ENCODE measurements around the gene ABLIM2. TPM values are rescaled to one million over a fixed set of nuclear protein-coding genes. Genes with fewer than 3 reads are reported as not detected.

ABLIM2 gene
- polyA plus RNA-seq, 1 donor from 2014 or later = 14.9 TPM

GRCh38 chr4:8092282-8092681 is 66.3 kb downstream of the ABLIM2 start:
- Histone ChIP-seq H3K9me2 (ENCODE audit: insufficient read depth, low read length) (no peaks in the 10 kb centered on the region), H3K4me3 (ENCODE audit: low read length) (no peak overlapping the region), H3F3A (ENCODE audit: insufficient read depth, low read length, poor library complexity, severe bottlenecking) (no peaks in the 10 kb centered on the region), H3K27me3 (ENCODE audit: insufficient read depth, low read depth, low read length) (no peaks in the 10 kb centered on the region), H3K9me3 (ENCODE audit: low read length) (peaks cover 4% of the 10 kb centered on the region), H3K27ac (ENCODE audit: low read length) (no peak overlapping the region), H3K36me3 (ENCODE audit: insufficient read depth, low read length) (no peaks in the 10 kb centered on the region), H4K20me1 (ENCODE audit: insufficient read depth) (no peaks in the 10 kb centered on the region), H3K9ac (ENCODE audit: low read length) (no peak overlapping the region), H3K79me2 (replicated peaks; ENCODE audit: insufficient read depth, low read length) (no peaks in the 10 kb centered on the region), H3K4me2 (ENCODE audit: low read length) (no peak overlapping the region), H2AFZ (ENCODE audit: low read depth, low read length) (no peak overlapping the region)
- TF ChIP-seq, protein P1, sequence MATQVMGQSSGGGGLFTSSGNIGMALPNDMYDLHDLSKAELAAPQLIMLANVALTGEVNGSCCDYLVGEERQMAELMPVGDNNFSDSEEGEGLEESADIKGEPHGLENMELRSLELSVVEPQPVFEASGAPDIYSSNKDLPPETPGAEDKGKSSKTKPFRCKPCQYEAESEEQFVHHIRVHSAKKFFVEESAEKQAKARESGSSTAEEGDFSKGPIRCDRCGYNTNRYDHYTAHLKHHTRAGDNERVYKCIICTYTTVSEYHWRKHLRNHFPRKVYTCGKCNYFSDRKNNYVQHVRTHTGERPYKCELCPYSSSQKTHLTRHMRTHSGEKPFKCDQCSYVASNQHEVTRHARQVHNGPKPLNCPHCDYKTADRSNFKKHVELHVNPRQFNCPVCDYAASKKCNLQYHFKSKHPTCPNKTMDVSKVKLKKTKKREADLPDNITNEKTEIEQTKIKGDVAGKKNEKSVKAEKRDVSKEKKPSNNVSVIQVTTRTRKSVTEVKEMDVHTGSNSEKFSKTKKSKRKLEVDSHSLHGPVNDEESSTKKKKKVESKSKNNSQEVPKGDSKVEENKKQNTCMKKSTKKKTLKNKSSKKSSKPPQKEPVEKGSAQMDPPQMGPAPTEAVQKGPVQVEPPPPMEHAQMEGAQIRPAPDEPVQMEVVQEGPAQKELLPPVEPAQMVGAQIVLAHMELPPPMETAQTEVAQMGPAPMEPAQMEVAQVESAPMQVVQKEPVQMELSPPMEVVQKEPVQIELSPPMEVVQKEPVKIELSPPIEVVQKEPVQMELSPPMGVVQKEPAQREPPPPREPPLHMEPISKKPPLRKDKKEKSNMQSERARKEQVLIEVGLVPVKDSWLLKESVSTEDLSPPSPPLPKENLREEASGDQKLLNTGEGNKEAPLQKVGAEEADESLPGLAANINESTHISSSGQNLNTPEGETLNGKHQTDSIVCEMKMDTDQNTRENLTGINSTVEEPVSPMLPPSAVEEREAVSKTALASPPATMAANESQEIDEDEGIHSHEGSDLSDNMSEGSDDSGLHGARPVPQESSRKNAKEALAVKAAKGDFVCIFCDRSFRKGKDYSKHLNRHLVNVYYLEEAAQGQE (IDR thresholded peaks at IDR 0.05; ENCODE audit: borderline replicate concordance) = no peak
- no peak for TF ChIP-seq MXI1 (conservative IDR thresholded peaks at IDR 0.05; ENCODE audit: poor library complexity, severe bottlenecking)
- TF ChIP-seq, protein P2, sequence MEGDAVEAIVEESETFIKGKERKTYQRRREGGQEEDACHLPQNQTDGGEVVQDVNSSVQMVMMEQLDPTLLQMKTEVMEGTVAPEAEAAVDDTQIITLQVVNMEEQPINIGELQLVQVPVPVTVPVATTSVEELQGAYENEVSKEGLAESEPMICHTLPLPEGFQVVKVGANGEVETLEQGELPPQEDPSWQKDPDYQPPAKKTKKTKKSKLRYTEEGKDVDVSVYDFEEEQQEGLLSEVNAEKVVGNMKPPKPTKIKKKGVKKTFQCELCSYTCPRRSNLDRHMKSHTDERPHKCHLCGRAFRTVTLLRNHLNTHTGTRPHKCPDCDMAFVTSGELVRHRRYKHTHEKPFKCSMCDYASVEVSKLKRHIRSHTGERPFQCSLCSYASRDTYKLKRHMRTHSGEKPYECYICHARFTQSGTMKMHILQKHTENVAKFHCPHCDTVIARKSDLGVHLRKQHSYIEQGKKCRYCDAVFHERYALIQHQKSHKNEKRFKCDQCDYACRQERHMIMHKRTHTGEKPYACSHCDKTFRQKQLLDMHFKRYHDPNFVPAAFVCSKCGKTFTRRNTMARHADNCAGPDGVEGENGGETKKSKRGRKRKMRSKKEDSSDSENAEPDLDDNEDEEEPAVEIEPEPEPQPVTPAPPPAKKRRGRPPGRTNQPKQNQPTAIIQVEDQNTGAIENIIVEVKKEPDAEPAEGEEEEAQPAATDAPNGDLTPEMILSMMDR (IDR thresholded peaks at IDR 0.05; ENCODE audit: poor library complexity, severe bottlenecking) = no peak
- no peak for TF ChIP-seq SMC3 (conservative IDR thresholded peaks at IDR 0.05; ENCODE audit: poor library complexity)
- no peak for TF ChIP-seq POLR2AphosphoS5 (IDR thresholded peaks at IDR 0.05)
- no peak for TF ChIP-seq TAF1 (IDR thresholded peaks at IDR 0.05; ENCODE audit: low read depth)
- TF ChIP-seq EP300 (conservative IDR thresholded peaks at IDR 0.05; ENCODE audit: poor library complexity, severe bottlenecking) = no peak
- TF ChIP-seq RAD21 (conservative IDR thresholded peaks at IDR 0.05) = no peak
- TF ChIP-seq EZH2 (IDR thresholded peaks at IDR 0.05; ENCODE audit: borderline replicate concordance, insufficient read depth, low read length, poor library complexity, severe bottlenecking) = no peak

- no peaks in the 10 kb centered on the region for H4K20me1 ChIP-seq (ENCODE audit: insufficient read depth)
- H3K27ac ChIP-seq (ENCODE audit: low read length) = no peak overlapping the region
- TF ChIP-seq MXI1 (conservative IDR thresholded peaks at IDR 0.05; ENCODE audit: poor library complexity, severe bottlenecking) = no peak
- TF ChIP-seq, protein P2 (IDR thresholded peaks at IDR 0.05; ENCODE audit: poor library complexity, severe bottlenecking) = no peak
- no peak for TF ChIP-seq RAD21 (conservative IDR thresholded peaks at IDR 0.05)
- TF ChIP-seq TAF1 (IDR thresholded peaks at IDR 0.05; ENCODE audit: low read depth) = no peak
- TF ChIP-seq EZH2 (IDR thresholded peaks at IDR 0.05; ENCODE audit: borderline replicate concordance, insufficient read depth, low read length, poor library complexity, severe bottlenecking) = no peak
- no peak for TF ChIP-seq SMC3 (conservative IDR thresholded peaks at IDR 0.05; ENCODE audit: poor library complexity)
- TF ChIP-seq, protein P1 (IDR thresholded peaks at IDR 0.05; ENCODE audit: borderline replicate concordance) = no peak
- no peak for TF ChIP-seq EP300 (conservative IDR thresholded peaks at IDR 0.05; ENCODE audit: poor library complexity, severe bottlenecking)
- no peak for TF ChIP-seq POLR2AphosphoS5 (IDR thresholded peaks at IDR 0.05)
- no peaks in the 10 kb centered on the region for H3K27me3 ChIP-seq (ENCODE audit: insufficient read depth, low read depth, low read length)
- H3K79me2 ChIP-seq (replicated peaks; ENCODE audit: insufficient read depth, low read length) = no peaks in the 10 kb centered on the region
- H3K9me3 ChIP-seq (ENCODE audit: low read length) = peaks cover 4% of the 10 kb centered on the region
- H3K9me2 ChIP-seq (ENCODE audit: insufficient read depth, low read length) = no peaks in the 10 kb centered on the region
- H3K36me3 ChIP-seq (ENCODE audit: insufficient read depth, low read length) = no peaks in the 10 kb centered on the region
- H3F3A ChIP-seq (ENCODE audit: insufficient read depth, low read length, poor library complexity, severe bottlenecking) = no peaks in the 10 kb centered on the region
- no peak overlapping the region for H3K4me2 ChIP-seq (ENCODE audit: low read length)
- H3K4me3 ChIP-seq (ENCODE audit: low read length) = no peak overlapping the region
- no peak overlapping the region for H2AFZ ChIP-seq (ENCODE audit: low read depth, low read length)
- no peak overlapping the region for H3K9ac ChIP-seq (ENCODE audit: low read length)
Measured at GRCh38 chr4:8090744-8091301, 67.8 kb downstream of the ABLIM2 start.

All from neural cell (in vitro differentiated cells).